HepG2 (cell line): Measurements from ENCODE around the gene KIAA1217. TPM values are rescaled to one million over a fixed set of nuclear protein-coding genes. Genes with fewer than 3 reads are reported as not detected.

Experiments
- ATAC-seq: fragments of 200-7000 bp; cut with Tn5 transposase; 3 replicates; pipeline ENCODE4 v1.9.1; 2020; ENCODE audit warnings: mild to moderate bottlenecking, moderate library complexity
- BruUV-seq: library from RNA; stranded (reverse); fragments of 400-500 nt; replicated peaks from 2 replicates; lab custom pipeline; 2021; lab: Mats Ljungman, UMichigan
- CTCF ChIA-PET: fragments of 300-600 bp; formaldehyde crosslinking; extraction: SDS; loops from one replicate; lab custom pipeline; 2021; ENCODE audit warnings: low total read pairs, inconsistent platforms, low intra/inter-chr PET ratio; lab: Yijun Ruan, JAX
- POLR2A ChIA-PET: fragments of 350-600 bp; sonication (Branson Sonifier 250); formaldehyde crosslinking; loops from one replicate; lab custom pipeline; 2020; ENCODE audit warnings: antibody characterized with exemption, inconsistent platforms; lab: Yijun Ruan, JAX
- DNase-seq: peaks from one replicate; pipeline ENCODE4 v3.0.0-alpha.2; 2015; ENCODE audit warnings: low spot score
- FAIRE-seq: peaks from 3 replicates; lab custom pipeline; 2011; peaks lifted over from hg19 to GRCh38; lab: Jason Lieb, UNC
- H2AFZ ChIP-seq: one replicate; pipeline ENCODE4 v1.6.1; 2011; ENCODE audit warnings: low read length, inconsistent platforms
- H3K27ac ChIP-seq: fragments of 300-600 bp; 3 replicates; pipeline ENCODE4 v1.8.0; 2011; ENCODE audit warnings: mixed run types, mild to moderate bottlenecking, mixed read lengths, low read length, inconsistent platforms; ENCODE audit not compliant: insufficient read depth; ENCODE audit errors: extremely low read length
- H3K27me3 ChIP-seq, 2 experiments: fragments of 200-600 bp in 1 of 2; 2 replicates in 1 of 2; 3 replicates in 1 of 2; pipeline versions ENCODE4 v1.6.0 to v1.8.0; 2011; ENCODE audit warnings: low read length in 2 of 2, mild to moderate bottlenecking in 2 of 2, moderate library complexity in 2 of 2, inconsistent platforms in 1 of 2; ENCODE audit not compliant: insufficient read depth in 2 of 2, control insufficient read depth in 1 of 2
- H3K36me3 ChIP-seq, 2 experiments: fragments of 200-600 bp in 1 of 2; replicated peaks in 1 of 2; 2 replicates in 1 of 2; 3 replicates in 1 of 2; pipeline versions ENCODE4 v1.5.1 to v1.8.0; 2011; ENCODE audit warnings: low read length in 2 of 2, inconsistent platforms in 1 of 2; ENCODE audit not compliant: insufficient read depth in 2 of 2, control insufficient read depth in 1 of 2
- H3K4me1 ChIP-seq: 2 replicates; pipeline ENCODE4 v1.5.1; 2012; ENCODE audit warnings: low read length, inconsistent platforms; ENCODE audit not compliant: insufficient read depth
- H3K4me2 ChIP-seq: 2 replicates; pipeline ENCODE4 v1.6.0; 2011; ENCODE audit warnings: low read depth, low read length, inconsistent platforms
- H3K4me3 ChIP-seq, 3 experiments: fragments of 200-600 bp in 1 of 3; sonication (generic), shearing (Covaris generic) in 1 of 3; replicated peaks in 1 of 3; 2 replicates each; pipeline ENCODE4 v1.5.1; 2011 to 2016; ENCODE audit warnings: low read length in 3 of 3, inconsistent platforms in 2 of 3, low read depth in 2 of 3, mild to moderate bottlenecking in 2 of 3, control low read depth in 1 of 3, mixed read lengths in 1 of 3; ENCODE audit not compliant: insufficient read depth in 1 of 3
- H3K79me2 ChIP-seq: one replicate; pipeline ENCODE4 v1.6.1; 2011; ENCODE audit warnings: low read length, inconsistent platforms; ENCODE audit not compliant: insufficient read depth
- H3K9ac ChIP-seq: 2 replicates; pipeline ENCODE4 v1.6.0; 2011; ENCODE audit warnings: mild to moderate bottlenecking, low read depth, low read length, inconsistent platforms; ENCODE audit not compliant: insufficient read depth
- H3K9me3 ChIP-seq: 2 replicates; pipeline ENCODE4 v1.5.1; 2012; ENCODE audit warnings: mild to moderate bottlenecking, low read length
- H4K20me1 ChIP-seq: 2 replicates; pipeline ENCODE4 v1.6.0; 2011; ENCODE audit warnings: inconsistent platforms, mild to moderate bottlenecking, low read length, moderate library complexity; ENCODE audit not compliant: insufficient read depth
- FLYWCH1 ChIP-seq: sonication (generic); formaldehyde crosslinking; IDR thresholded peaks from 2 replicates; pipeline ENCODE4 v1.8.1; 2023; ENCODE audit warnings: mild to moderate bottlenecking, missing genetic modification reagents
- HNRNPUL1 ChIP-seq: fragments of 200-400 bp; formaldehyde crosslinking; IDR thresholded peaks from 2 replicates; pipeline ENCODE4 v1.6.1; 2017; ENCODE audit warnings: low read depth, mild to moderate bottlenecking, low read length, moderate library complexity
- LCORL ChIP-seq, 2 experiments: fragments of 450-650 bp in 1 of 2; sonication (generic) in 1 of 2; formaldehyde crosslinking in 1 of 2; IDR thresholded peaks; 2 replicates each; pipeline versions ENCODE4 v1.5.0 to v1.6.1; 2017 to 2020; ENCODE audit warnings: antibody characterized with exemption in 1 of 2, missing genetic modification reagents in 1 of 2
- MXI1 ChIP-seq: IDR thresholded peaks from 3 replicates; pipeline ENCODE4 v1.6.1; 2012; ENCODE audit warnings: low read depth, low read length, inconsistent platforms, borderline replicate concordance
- NR1H2 ChIP-seq: sonication (generic); formaldehyde crosslinking; IDR thresholded peaks from 2 replicates; pipeline ENCODE4 v1.8.1; 2022; ENCODE audit warnings: low read depth, missing genetic modification reagents, borderline replicate concordance
- RBM22 ChIP-seq: fragments of 200-400 bp; formaldehyde crosslinking; optimal IDR thresholded peaks from 2 replicates; pipeline ENCODE3; 2017; ENCODE audit warnings: mild to moderate bottlenecking, low read length, moderate library complexity
- SKI ChIP-seq: fragments of 450-650 bp; IDR thresholded peaks from one replicate; pipeline ENCODE4 v1.6.1; 2018; ENCODE audit warnings: mild to moderate bottlenecking; ENCODE audit not compliant: partially characterized antibody
- TEAD2 ChIP-seq: sonication (generic); formaldehyde crosslinking; IDR thresholded peaks from 2 replicates; pipeline ENCODE4 v1.9.0; 2021; ENCODE audit warnings: missing genetic modification reagents
- TOE1 ChIP-seq: sonication (generic); formaldehyde crosslinking; IDR thresholded peaks from 2 replicates; pipeline ENCODE4 v1.4.0; 2020; ENCODE audit warnings: mild to moderate bottlenecking, missing genetic modification reagents
- TSC22D2 ChIP-seq: sonication (generic); formaldehyde crosslinking; IDR thresholded peaks from 2 replicates; pipeline ENCODE4 v1.5.1; 2020; ENCODE audit warnings: missing genetic modification reagents, mild to moderate bottlenecking, borderline replicate concordance
- ZNF207 ChIP-seq: fragments of 450-650 bp; IDR thresholded peaks from 2 replicates; pipeline ENCODE4 v1.6.1; 2016; ENCODE audit warnings: antibody characterized with exemption, borderline replicate concordance
- ZNF230 ChIP-seq: sonication (generic); formaldehyde crosslinking; IDR thresholded peaks from 2 replicates; pipeline ENCODE4 v1.4.0; 2020; ENCODE audit warnings: mild to moderate bottlenecking, missing genetic modification reagents
- ZNF547 ChIP-seq: sonication (generic); formaldehyde crosslinking; IDR thresholded peaks from 2 replicates; pipeline ENCODE4 v1.5.1; 2020; ENCODE audit warnings: mild to moderate bottlenecking, missing genetic modification reagents
- ZNF589 ChIP-seq: sonication (generic); formaldehyde crosslinking; conservative IDR thresholded peaks from 2 replicates; pipeline ENCODE4 v1.8.0; 2022; ENCODE audit warnings: mild to moderate bottlenecking, moderate library complexity, missing genetic modification reagents
- ZNF644 ChIP-seq: IDR thresholded peaks from 2 replicates; pipeline ENCODE4 v1.6.1; 2016; ENCODE audit warnings: low read depth
- ZNF781 ChIP-seq: sonication (generic); formaldehyde crosslinking; IDR thresholded peaks from 2 replicates; pipeline ENCODE4 v1.5.1; 2020; ENCODE audit warnings: borderline replicate concordance, mild to moderate bottlenecking, missing genetic modification reagents; ENCODE audit errors: not compliant biosample characterization
- ZNF878 ChIP-seq: sonication (generic); formaldehyde crosslinking; IDR thresholded peaks from 2 replicates; pipeline ENCODE4 v1.8.1; 2023; ENCODE audit warnings: mild to moderate bottlenecking, missing genetic modification reagents, moderate library complexity
- WGBS: methylation state at CpG from one replicate; pipeline ENCODE4 v1.1.6; 2017; ENCODE audit warnings: low lambda C conversion rate; 5-methylcytosine and 5-hydroxymethylcytosine counted together
- in situ Hi-C: cut with HindIII; loops from 2 replicates; pipeline ENCODE4 v1.10.0; 2017; ENCODE audit warnings: low pct_unique_long_range_greater_than_20kb; ENCODE audit not compliant: extremely low pct_ligation_motif_present
- intact Hi-C: fragments of 100-400 bp; cut with micrococcal nuclease; formaldehyde crosslinking; loops from one replicate; pipeline ENCODE4 v1.10.0; 2022; ENCODE audit not compliant: unreplicated experiment
- polyA plus RNA-seq, 8 experiments: library from polyadenylated mRNA; depleted of rRNA in 3 of 8; stranded (reverse) in 7 of 8; unstranded in 1 of 8; fragments of >200 nt; fragmentation: Illumina TruSeq in 4 of 8; extraction: Trizol in 4 of 8; gene quantifications; 2 replicates each; pipeline versions ENCODE4 v1.2.1 to v1.2.3, GENCODE V29; 2011 to 2016; ENCODE audit warnings: low read depth in 4 of 8, missing spikeins in 1 of 8, mixed read lengths in 1 of 8; ENCODE audit not compliant: insufficient read depth in 1 of 8
- total RNA-seq, 5 experiments: library from RNA; depleted of rRNA; stranded (reverse); fragments of >200 nt; fragmentation: Illumina TruSeq; extraction: Trizol; gene quantifications; 2 replicates each; pipeline ENCODE4 v1.2.3, GENCODE V29; 2016; ENCODE audit warnings: low read depth in 1 of 5
- TF ChIP-seq, protein P1 (sequence below): sonication (generic); formaldehyde crosslinking; conservative IDR thresholded peaks from 2 replicates; pipeline ENCODE4 v1.4.0; 2020; ENCODE audit warnings: missing genetic modification reagents
- TF ChIP-seq, protein P2 (sequence below): sonication (generic); formaldehyde crosslinking; IDR thresholded peaks from 2 replicates; pipeline ENCODE4 v1.4.0; 2020; ENCODE audit warnings: mild to moderate bottlenecking, missing genetic modification reagents
- TF ChIP-seq, protein P3 (sequence below): sonication (generic); formaldehyde crosslinking; IDR thresholded peaks from 2 replicates; pipeline ENCODE4 v1.4.0; 2020; ENCODE audit warnings: missing genetic modification reagents

The KIAA1217 gene
- total and polyA plus RNA-seq, 2 of the 13 experiments (the other 11 are each of a cell fraction or from before 2014, with no cell fraction given): 4.6 to 10.9 TPM

DNA sequence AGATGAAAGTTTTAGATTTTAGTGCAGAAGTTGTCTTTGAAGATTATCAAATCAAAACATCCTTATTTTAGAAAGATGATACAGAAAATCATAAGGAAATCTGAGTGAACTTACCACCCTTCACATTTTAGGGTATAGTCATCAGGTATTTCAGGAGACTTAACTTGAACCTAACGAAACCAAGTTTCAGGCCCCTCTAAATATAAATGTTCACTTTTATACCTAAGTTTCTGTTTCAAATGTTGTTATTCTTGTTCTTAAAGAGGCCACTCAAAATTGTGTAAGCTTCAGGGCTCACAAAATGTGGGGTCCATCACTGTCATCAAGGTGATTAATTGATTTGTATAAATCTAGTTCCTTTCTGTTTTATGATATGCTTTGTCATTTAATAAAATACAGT lies 216.2 kb downstream of the KIAA1217 start:
- in situ Hi-C loops: no loop called here
- no peak for FAIRE-seq

More for the DNA sequence above, 216.2 kb downstream of the KIAA1217 start:
- H3K27me3 ChIP-seq: no peaks in the 10 kb centered on the region
- no peak overlapping the region for H3K4me3 ChIP-seq
- no peaks in the 10 kb centered on the region for H3K4me1 ChIP-seq
- DNase-seq (no peak), ATAC-seq (no peak)
- no peak overlapping the region for H3K9ac ChIP-seq
- BruUV-seq: no TSS peak
- POLR2A ChIA-PET: no interaction called here
- H3K4me2 ChIP-seq: no peak overlapping the region
- peaks cover 2 to 4% of the 10 kb centered on the region in 2 experiments; a peak in 4 of 5 replicates for H3K36me3 ChIP-seq
- TF ChIP-seq ZNF781 (CRISPR knock-in tag) (no peak), LCORL (IDR thresholded peaks at IDR 0.05) (no peak), LCORL (CRISPR knock-in tag; IDR thresholded peaks at IDR 0.05) (no peak), TEAD2 (CRISPR knock-in tag) (no peak), ZNF207 (no peak), ZNF230 (CRISPR knock-in tag) (no peak), TSC22D2 (no peak), RBM22 (no peak), ZNF878 (CRISPR knock-in tag) (no peak), ZNF589 (CRISPR knock-in tag) (no peak), HNRNPUL1 (no peak), TOE1 (CRISPR knock-in tag) (no peak), MXI1 (no peak), FLYWCH1 (CRISPR knock-in tag) (no peak), ZNF644 (CRISPR knock-in tag) (no peak), NR1H2 (CRISPR knock-in tag) (no peak), SKI (no peak), ZNF547 (CRISPR knock-in tag) (no peak)
- TF ChIP-seq, protein P1, sequence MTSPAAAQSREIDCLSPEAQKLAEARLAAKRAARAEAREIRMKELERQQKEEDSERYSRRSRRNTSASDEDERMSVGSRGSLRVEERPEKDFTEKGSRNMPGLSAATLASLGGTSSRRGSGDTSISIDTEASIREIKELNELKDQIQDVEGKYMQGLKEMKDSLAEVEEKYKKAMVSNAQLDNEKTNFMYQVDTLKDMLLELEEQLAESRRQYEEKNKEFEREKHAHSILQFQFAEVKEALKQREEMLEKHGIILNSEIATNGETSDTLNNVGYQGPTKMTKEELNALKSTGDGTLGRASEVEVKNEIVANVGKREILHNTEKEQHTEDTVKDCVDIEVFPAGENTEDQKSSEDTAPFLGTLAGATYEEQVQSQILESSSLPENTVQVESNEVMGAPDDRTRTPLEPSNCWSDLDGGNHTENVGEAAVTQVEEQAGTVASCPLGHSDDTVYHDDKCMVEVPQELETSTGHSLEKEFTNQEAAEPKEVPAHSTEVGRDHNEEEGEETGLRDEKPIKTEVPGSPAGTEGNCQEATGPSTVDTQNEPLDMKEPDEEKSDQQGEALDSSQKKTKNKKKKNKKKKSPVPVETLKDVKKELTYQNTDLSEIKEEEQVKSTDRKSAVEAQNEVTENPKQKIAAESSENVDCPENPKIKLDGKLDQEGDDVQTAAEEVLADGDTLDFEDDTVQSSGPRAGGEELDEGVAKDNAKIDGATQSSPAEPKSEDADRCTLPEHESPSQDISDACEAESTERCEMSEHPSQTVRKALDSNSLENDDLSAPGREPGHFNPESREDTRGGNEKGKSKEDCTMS: no peak
- TF ChIP-seq, protein P2, sequence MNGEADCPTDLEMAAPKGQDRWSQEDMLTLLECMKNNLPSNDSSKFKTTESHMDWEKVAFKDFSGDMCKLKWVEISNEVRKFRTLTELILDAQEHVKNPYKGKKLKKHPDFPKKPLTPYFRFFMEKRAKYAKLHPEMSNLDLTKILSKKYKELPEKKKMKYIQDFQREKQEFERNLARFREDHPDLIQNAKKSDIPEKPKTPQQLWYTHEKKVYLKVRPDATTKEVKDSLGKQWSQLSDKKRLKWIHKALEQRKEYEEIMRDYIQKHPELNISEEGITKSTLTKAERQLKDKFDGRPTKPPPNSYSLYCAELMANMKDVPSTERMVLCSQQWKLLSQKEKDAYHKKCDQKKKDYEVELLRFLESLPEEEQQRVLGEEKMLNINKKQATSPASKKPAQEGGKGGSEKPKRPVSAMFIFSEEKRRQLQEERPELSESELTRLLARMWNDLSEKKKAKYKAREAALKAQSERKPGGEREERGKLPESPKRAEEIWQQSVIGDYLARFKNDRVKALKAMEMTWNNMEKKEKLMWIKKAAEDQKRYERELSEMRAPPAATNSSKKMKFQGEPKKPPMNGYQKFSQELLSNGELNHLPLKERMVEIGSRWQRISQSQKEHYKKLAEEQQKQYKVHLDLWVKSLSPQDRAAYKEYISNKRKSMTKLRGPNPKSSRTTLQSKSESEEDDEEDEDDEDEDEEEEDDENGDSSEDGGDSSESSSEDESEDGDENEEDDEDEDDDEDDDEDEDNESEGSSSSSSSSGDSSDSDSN (CRISPR knock-in tag): no peak
- TF ChIP-seq, protein P3, sequence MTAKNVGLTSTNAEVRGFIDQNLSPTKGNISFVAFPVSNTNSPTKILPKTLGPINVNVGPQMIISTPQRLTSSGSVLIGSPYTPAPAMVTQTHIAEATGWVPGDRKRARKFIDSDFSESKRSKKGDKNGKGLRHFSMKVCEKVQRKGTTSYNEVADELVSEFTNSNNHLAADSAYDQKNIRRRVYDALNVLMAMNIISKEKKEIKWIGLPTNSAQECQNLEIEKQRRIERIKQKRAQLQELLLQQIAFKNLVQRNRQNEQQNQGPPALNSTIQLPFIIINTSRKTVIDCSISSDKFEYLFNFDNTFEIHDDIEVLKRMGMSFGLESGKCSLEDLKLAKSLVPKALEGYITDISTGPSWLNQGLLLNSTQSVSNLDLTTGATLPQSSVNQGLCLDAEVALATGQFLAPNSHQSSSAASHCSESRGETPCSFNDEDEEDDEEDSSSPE (CRISPR knock-in tag): no peak
- CTCF ChIA-PET: no interaction called here
- H2AFZ ChIP-seq: no peak overlapping the region
- no peaks in the 10 kb centered on the region for H4K20me1 ChIP-seq
- 89% methylated on average over 1 of the region's 1 CpG for WGBS
- no peaks in the 10 kb centered on the region for H3K79me2 ChIP-seq
- intact Hi-C loops: no loop called here
- H3K9me3 ChIP-seq: no peaks in the 10 kb centered on the region
- no peak overlapping the region for H3K27ac ChIP-seq
